Lung (tissue), 12 donors: ENCODE data around the gene ABCB6. TPM values are rescaled to one million over a fixed set of nuclear protein-coding genes. Genes with fewer than 3 reads are reported as not detected.

Experiments used
- ATAC-seq: fragments of 200-7000 bp; cut with Tn5 transposase; one replicate; pipeline ENCODE4 v1.9.1; 2020; ENCODE audit warnings: moderate number of reproducible peaks; ENCODE audit not compliant: insufficient read depth, low FRiP score
- DNase-seq, 3 donors: peaks; one replicate each; pipeline ENCODE4 v3.0.0-alpha.2; 2013 to 2017
- H3K27ac ChIP-seq, 2 donors: one replicate each; pipeline ENCODE4 v1.5.1; 2013; ENCODE audit warnings: mild to moderate bottlenecking in 2 of 2, moderate library complexity in 2 of 2, control low read depth in 1 of 2, inconsistent platforms in 1 of 2, low read depth in 1 of 2, low read length in 1 of 2
- H3K27me3 ChIP-seq, 3 donors: one replicate each; pipeline ENCODE4 v1.5.1; 2013; ENCODE audit warnings: low read length in 2 of 3; ENCODE audit not compliant: control insufficient read depth in 3 of 3, insufficient read depth in 3 of 3
- H3K36me3 ChIP-seq, 4 donors: one replicate each; pipeline ENCODE4 v1.5.1; 2013; ENCODE audit warnings: low read length in 4 of 4, mild to moderate bottlenecking in 1 of 4, moderate library complexity in 1 of 4; ENCODE audit not compliant: control insufficient read depth in 4 of 4, insufficient read depth in 4 of 4
- H3K4me1 ChIP-seq, 5 donors: one replicate each; pipeline ENCODE4 v1.5.1; 2013; ENCODE audit warnings: low read length in 5 of 5, mild to moderate bottlenecking in 2 of 5, moderate library complexity in 1 of 5; ENCODE audit not compliant: control insufficient read depth in 5 of 5, insufficient read depth in 5 of 5
- H3K4me3 ChIP-seq: one replicate; pipeline ENCODE4 v1.5.1; 2013; ENCODE audit warnings: mild to moderate bottlenecking, control low read depth, moderate library complexity
- H3K9ac ChIP-seq, 2 donors: one replicate each; pipeline ENCODE4 v1.5.1; 2013; ENCODE audit warnings: low read length in 2 of 2, control low read depth in 1 of 2; ENCODE audit not compliant: insufficient read depth in 1 of 2
- H3K9me3 ChIP-seq, 4 donors: one replicate each; pipeline ENCODE4 v1.5.1; 2013; ENCODE audit warnings: low read length in 3 of 4, mild to moderate bottlenecking in 1 of 4, moderate library complexity in 1 of 4; ENCODE audit not compliant: control insufficient read depth in 4 of 4, insufficient read depth in 3 of 4
- WGBS, 2 donors: extraction: QIAGEN DNeasy Blood & Tissue Kit; methylation state at CpG; one replicate each; pipeline ENCODE4 v1.1.7; 2013; 5-methylcytosine and 5-hydroxymethylcytosine counted together
- polyA plus RNA-seq, 2 donors: library from polyadenylated mRNA; stranded (reverse); fragments of 200-250 nt; gene quantifications; one replicate each; pipeline ENCODE4 v1.2.1, GENCODE V29; 2013
- total RNA-seq, 2 donors: library from RNA; depleted of rRNA in 1 of 2; stranded (reverse); fragments of >200 nt in 1 of 2; gene quantifications; one replicate each; pipeline ENCODE4 v1.2.1, GENCODE V29; 2014 to 2021
- TF ChIP-seq, protein P1 (sequence below): IDR thresholded peaks from 2 replicates; pipeline ENCODE4 v1.5.1; 2012; ENCODE audit warnings: mild to moderate bottlenecking; ENCODE audit errors: control extremely low read depth, extremely low read depth
- donor health status: control.
- donor health status: control.
- donor health status: Bipolar disorder and iron deficiency.
- donor health status: healthy.
- donor health status: DM: yes; HTN: yes; CAD: no.

The ABCB6 gene
- total and polyA plus RNA-seq, 4 donors: 17.2 to 49.4 (median 34.0) TPM

DNA sequence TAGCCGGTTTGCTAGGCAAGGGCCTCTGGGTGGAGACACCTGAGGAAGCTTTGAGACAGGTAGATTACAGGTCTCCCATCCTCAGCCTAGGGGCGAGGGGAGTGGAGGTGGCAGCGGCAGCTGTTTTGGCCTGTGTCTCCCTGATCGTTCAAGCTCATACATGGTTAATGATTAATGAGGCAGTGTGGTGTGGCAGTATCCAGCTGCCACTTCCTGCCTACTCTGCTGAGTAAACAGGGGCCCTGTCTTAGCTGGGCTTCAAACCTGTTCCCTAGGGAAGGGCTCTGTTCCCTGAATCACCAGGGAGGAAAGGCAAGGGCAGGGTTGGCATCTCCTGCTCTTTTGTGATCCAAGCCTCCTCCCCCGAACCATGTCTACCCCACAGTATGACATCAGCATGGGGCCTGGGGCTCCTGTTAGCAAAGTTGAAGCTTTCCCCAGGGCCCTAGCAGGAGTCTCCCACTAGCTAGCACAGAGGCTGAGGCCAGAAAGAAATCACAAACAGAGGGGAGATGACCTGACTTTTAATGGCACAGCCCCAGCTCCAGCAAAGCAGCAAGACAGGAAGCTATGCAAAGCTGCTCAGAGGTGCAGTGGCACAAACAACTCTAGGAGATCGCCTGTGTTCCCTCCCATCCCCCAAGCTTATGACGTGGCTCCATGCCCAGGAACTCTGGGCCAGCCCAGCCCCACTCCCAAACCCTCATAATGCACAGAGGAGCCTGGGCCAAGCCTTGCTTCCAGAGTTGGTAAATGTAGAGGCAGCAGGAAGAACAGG lies 30.6 kb upstream of the ABCB6 start:
- 7 to 11% methylated on average over 7 of the region's 7 CpGs for WGBS, 2 donors
- H3K27ac ChIP-seq: peak overlapping the region; percentile 46 to 93
- peaks cover 0 to 15% (median 11%) of the 10 kb centered on the region in 4 donors for H3K36me3 ChIP-seq
- ATAC-seq (no peak), DNase-seq (peak; percentile 92 to 96 (median 95))
- no peak overlapping the region for H3K4me3 ChIP-seq
- peaks cover 0 to 53% (median 36%) of the 10 kb centered on the region in 5 donors for H3K4me1 ChIP-seq
- TF ChIP-seq, protein P1, sequence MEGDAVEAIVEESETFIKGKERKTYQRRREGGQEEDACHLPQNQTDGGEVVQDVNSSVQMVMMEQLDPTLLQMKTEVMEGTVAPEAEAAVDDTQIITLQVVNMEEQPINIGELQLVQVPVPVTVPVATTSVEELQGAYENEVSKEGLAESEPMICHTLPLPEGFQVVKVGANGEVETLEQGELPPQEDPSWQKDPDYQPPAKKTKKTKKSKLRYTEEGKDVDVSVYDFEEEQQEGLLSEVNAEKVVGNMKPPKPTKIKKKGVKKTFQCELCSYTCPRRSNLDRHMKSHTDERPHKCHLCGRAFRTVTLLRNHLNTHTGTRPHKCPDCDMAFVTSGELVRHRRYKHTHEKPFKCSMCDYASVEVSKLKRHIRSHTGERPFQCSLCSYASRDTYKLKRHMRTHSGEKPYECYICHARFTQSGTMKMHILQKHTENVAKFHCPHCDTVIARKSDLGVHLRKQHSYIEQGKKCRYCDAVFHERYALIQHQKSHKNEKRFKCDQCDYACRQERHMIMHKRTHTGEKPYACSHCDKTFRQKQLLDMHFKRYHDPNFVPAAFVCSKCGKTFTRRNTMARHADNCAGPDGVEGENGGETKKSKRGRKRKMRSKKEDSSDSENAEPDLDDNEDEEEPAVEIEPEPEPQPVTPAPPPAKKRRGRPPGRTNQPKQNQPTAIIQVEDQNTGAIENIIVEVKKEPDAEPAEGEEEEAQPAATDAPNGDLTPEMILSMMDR: no peak
- peak overlapping the region in 1 of 2 donors; percentile 81 for H3K9ac ChIP-seq
- H3K9me3 ChIP-seq: no peaks in the 10 kb centered on the region
- H3K27me3 ChIP-seq: peaks cover 0 to 22% (median 15%) of the 10 kb centered on the region in 3 donors

DNA sequence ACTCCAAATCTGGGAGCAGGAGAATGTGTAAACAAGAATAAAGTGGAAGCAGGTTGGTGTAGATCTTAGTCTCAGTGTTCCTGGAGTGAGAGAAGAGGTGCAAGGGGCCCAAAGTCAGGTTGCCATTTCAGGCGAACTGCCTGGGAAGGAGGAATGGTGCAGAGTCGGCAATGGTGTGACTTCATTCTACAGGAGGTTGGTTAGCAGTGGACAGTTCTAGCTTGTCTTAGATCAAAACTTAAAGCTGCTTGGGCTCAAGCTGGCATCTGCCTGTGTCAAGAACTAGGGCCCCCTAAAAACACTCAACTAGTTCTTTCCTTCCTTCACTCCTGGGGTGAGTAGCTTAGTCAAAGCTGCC lies 30.1 kb upstream of the ABCB6 start:
- WGBS, 2 donors: 60 to 64% methylated on average over 2 of the region's 2 CpGs
- ATAC-seq (no peak), DNase-seq (no peak)
- Histone ChIP-seq H3K27me3 (peaks cover 0 to 19% (median 11%) of the 10 kb centered on the region in 3 donors), H3K9ac (peak overlapping the region in 1 of 2 donors; percentile 52), H3K4me3 (no peak overlapping the region), H3K4me1 (peaks cover 0 to 49% (median 39%) of the 10 kb centered on the region in 5 donors), H3K27ac (peak overlapping the region; percentile 46 to 93), H3K36me3 (peaks cover 0 to 15% (median 11%) of the 10 kb centered on the region in 4 donors), H3K9me3 (no peaks in the 10 kb centered on the region)
- TF ChIP-seq, protein P1: no peak

DNA sequence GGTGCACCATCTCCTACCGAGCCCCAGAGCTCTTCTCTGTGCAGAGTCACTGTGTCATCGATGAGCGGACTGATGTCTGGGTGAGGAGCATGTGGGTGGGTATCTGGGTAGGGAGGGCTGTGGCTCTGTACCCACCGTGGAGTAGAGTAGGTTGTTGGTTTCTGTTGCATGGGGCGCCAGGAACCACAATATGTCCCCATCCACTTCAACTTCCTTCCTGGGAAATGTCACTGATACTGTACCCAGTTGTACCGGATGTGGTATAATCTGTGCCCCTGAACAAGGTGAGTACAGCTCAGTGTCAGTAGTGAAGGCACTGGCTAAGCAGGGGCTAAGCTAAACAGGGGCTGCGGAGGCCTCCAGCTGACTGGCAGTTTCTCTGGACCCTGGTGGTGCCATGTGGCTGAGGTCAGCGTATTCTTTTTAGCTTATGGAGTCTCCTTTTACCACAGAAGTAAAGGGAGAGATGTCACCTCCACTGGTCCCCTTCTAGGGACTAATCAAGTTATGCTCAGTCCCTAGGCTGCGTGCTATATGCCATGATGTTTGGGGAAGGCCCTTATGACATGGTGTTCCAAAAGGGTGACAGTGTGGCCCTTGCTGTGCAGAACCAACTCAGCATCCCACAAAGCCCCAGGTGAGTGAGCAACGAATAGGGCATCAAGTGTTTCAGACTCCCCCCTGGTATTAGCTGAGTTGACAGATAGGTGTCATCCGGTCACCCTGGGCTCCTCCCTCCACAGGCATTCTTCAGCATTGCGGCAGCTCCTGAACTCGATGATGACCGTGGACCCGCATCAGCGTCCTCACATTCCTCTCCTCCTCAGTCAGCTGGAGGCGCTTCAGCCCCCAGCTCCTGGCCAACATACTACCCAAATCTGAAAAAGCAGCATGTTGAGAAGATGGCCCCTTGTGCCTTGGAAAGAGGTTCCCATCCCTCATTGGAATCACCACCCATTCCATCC lies 29.2 kb upstream of the ABCB6 start:
- no peak for DNase-seq
- 63 to 78% methylated on average over 17 of the region's 17 CpGs for WGBS, 2 donors
- peaks cover 0 to 42% (median 34%) of the 10 kb centered on the region in 5 donors for H3K4me1 ChIP-seq
- peaks cover 0 to 10% (median 6%) of the 10 kb centered on the region in 3 donors for H3K27me3 ChIP-seq
- no peaks in the 10 kb centered on the region for H3K9me3 ChIP-seq
- peaks cover 0 to 15% (median 11%) of the 10 kb centered on the region in 4 donors for H3K36me3 ChIP-seq
- no peak for ATAC-seq
- H3K4me3 ChIP-seq: no peak overlapping the region
- no peak overlapping the region for H3K9ac ChIP-seq
- TF ChIP-seq, protein P1: no peak
- H3K27ac ChIP-seq: peak overlapping the region in 1 of 2 donors; percentile 70
